ENCODE data around the gene GREM1.

GREM1 gene

DNA sequence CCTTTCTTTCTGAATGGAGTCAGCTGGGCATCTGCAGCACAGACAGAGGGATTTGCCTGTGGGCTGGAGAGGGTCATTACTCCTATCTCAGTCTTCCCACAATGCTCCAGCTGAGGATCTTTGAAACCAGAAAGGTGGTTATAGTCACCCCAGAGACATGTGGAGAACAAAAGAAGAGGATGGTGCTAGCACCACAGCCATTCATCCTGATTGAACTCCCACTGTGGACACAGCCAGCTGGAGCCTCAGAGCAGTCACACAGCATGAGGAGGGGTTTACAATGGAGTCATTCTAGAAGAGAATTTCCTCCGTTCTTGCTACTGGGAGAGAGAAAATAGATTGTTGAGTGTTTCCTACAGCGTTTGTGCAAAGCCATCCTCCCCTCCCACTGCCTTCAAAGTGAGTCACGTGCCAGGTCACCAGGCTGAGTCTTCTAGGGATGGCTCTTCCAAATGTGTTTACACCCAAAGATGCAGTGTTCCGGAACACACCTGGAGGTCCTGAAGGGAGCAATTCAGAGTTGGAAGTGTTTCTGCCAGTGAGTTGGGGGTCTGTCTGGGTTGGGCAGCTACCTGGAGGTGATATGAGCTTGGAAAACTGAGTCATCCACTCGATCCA is 18.9 kb upstream of the GREM1 start:
- DNase-seq = no peak

GRCh38 chr15:32700501-32701150 is 17.2 kb upstream of the GREM1 start:
- DNase-seq = no peak

- no peak for DNase-seq
Observed at GRCh38 chr15:32701863-32702262, 15.9 kb upstream of the GREM1 start.

GRCh38 chr15:32704395-32704981 is 13.3 kb upstream of the GREM1 start:
- DNase-seq = no peak

GRCh38 chr15:32705446-32705845 is 12.4 kb upstream of the GREM1 start:
- DNase-seq = no peak

DNA sequence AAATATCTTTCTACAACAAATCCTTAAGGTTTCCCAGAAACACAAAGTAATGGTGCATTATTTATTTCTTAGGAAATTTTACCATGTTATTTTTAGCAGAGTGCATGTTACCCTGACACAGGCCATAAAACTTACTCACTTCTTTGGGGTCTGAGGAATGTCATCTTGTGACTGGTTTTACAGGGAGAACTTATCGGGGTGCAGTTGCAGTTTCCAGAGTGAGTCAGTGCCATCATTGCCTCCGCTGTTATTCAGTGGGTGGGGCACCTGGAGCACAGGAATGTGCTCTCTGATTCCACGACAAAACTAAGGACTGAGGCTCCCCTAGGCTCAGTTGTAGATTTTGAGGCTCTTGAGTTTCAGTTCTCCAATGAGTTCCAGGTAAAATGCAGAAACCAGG is 11.1 kb upstream of the GREM1 start:
- no peak for DNase-seq

- no peak for DNase-seq
Observed at GRCh38 chr15:32707436-32707835, 10.4 kb upstream of the GREM1 start.

- DNase-seq = no peak
Observed at GRCh38 chr15:32709295-32710033, 8.3 kb upstream of the GREM1 start.

DNA sequence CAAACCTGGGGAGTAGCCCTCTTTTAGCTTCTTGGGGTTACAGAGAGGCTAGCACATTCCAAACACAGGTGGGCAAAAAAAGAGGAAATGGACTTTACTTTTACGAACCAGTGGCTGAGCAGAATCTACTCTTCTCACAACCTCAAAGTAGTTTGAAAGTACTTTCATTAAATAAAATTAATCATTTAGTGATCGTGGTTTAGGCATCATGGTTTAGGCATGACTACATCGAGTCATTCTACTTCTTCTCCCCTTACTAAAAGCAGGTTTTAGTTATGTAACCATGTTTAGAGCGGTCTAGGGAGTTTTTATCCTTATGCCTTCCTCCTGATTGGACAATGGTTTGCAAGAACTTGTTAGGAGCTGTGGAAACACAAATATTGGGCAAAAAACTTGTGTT is 2.5 kb upstream of the GREM1 start:
- DNase-seq = no peak

DNA sequence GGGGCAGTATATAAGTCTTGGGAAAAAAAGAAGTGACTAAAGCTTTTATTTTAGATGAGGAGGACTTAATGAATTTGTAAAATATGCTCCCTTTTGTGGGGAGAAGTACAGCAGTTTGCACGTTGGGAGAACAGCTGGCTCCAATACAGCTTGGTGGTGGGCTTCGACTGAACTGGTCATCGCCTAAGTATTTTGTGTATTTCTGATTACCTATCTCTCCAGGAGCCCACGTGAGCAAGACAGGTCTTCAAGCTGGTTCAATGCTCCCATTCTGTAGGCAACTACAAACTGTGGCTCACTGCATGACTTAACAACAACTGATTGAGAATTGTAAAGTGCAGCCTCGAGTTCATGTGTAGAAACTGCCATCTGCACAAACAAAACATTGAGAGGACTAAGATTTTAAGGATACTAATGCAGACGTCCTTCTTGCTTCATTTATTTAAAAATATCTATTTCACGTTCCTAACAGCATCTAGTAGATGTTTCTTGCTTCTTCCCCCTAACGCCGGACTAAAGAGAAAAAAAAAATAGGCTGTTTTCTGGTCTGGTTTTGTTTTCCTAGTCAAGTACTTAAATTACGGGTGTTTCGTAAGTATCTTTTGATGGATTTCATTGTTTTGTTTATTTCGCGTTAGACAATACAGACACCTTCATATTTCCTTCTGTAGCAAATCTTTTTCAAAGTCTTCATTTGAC is 1.4 kb upstream of the GREM1 start:
- no peak for DNase-seq

GRCh38 chr15:32716915-32717425 is 834 bp upstream of the GREM1 start:
- DNase-seq = no peak

DNA sequence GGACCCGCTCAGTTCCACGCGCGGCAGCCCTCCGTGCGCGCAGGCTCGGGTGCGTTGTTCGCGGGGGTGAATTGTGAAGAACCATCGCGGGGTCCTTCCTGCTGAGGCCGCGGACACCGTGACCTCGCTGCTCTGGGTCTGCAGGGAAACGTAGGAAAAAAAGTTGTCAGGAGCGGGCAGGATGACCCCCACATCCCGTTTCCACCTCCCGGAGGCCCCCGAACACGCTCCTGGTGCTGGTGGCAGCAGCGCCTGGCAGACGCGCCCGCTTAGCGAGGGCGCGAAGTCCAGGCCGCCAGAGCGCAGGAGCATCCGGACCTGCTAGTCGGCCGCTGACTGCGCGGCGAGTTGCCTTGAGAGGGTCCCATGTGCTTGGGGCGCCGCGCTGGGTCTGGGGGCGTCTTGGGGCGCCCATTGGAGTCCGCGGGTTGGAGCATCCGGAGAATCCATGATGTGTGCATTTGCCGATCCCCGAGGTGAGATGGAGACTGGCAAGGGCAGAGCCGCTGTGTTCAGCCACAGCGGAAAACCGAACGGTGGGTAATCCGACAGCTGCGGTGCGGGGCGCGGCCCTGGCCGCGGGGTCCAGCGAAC is 520 bp downstream of the GREM1 start:
- DNase-seq = no peak

GRCh38 chr15:32718821-32719716 is 1.3 kb downstream of the GREM1 start:
- no peak for DNase-seq

GRCh38 chr15:32721596-32721995 is 3.8 kb downstream of the GREM1 start:
- no peak for DNase-seq

- no peak for DNase-seq
Observed at GRCh38 chr15:32722136-32722535, 4.3 kb downstream of the GREM1 start.

DNA sequence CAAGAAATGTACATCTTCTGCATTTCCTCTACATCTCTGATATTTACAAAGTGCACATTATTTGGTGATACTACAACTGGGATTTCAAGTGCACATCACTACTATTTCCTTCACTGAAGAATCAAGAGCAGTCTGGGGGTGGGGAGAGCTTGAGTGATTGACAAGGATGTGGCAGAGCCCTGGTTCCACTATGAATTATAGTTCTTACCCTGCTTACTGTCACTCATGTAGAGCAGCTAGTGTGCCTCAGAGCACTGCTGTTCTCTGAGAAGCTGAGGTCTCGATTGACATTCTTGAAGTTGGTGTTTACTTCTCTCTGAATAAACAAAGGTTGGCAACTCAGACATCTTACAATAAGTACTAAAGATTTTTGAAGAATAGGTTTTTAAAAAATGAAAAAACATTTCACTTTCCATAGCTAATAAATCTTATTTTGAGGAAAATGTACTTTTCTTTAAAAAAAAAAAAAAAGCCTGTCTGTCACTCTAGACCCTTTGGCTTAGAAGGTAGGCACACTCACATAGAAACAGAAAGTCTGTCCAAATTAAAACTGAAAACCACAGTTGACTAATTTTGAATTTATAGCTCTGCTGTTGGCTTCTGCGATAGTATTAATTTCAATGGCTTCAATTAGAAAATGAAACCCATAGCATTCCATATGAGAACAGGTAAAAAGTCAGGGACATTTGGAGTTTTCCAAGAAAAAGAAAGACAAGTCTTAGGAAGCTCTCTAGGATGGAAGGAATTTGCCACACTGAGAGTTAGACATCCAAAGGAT is 5.6 kb downstream of the GREM1 start:
- DNase-seq = no peak

DNA sequence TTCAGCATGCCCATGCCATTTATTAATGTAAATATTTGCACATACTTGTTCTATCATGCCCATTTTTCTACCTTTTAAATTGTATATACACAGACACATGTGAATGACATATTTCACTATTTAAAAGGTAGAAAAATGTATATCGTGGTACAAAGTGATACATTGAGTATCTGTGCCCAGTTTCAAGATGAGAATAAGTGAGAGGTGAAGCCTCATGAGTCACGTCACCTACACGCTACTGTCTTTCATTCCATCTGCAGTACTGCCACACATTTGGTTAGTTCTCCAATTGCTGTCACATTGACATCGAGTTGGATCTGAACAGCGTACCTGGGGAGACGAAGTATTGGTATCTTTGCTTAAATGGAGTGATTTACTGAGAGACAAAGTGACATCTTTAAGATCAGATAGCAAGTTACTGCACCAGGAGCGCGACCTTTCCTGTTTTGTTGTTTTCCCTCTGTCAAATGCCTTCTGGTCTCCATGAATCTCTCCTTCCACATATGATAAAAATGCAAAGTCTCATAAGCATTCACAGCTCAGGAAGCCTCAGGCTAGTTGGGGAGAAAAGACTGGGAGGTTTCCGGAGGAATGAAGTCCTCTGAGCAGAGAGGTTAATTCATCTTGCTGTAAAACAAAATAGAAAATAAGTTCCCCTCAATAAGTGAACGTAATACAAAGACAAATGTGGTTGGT is 12.0 kb downstream of the GREM1 start:
- no peak for DNase-seq

GRCh38 chr15:32730677-32731654 is 13.2 kb downstream of the GREM1 start:
- no peak for DNase-seq
